Loucy (cell line): ENCODE results near the gene LAMB3.

Experiments
- H2AFZ ChIP-seq: fragments of 200-600 bp; sonication (generic); 2 replicates; pipeline ENCODE4 v1.6.0; 2016; ENCODE audit warnings: antibody characterized with exemption, mild to moderate bottlenecking, low read length, moderate library complexity
- H3F3A ChIP-seq: fragments of 200-600 bp; 2 replicates; pipeline ENCODE4 v1.6.0; 2016; ENCODE audit warnings: antibody characterized with exemption, low read depth, mild to moderate bottlenecking
- H3K27me3 ChIP-seq: fragments of 200-600 bp; sonication (generic); 2 replicates; pipeline ENCODE4 v1.6.1; 2014; ENCODE audit warnings: low read length, mild to moderate bottlenecking; ENCODE audit not compliant: insufficient read depth, poor library complexity, severe bottlenecking
- H3K36me3 ChIP-seq: fragments of 200-600 bp; sonication (generic); 2 replicates; pipeline ENCODE4 v1.6.1; 2016; ENCODE audit warnings: low read length; ENCODE audit not compliant: insufficient read depth
- H3K4me1 ChIP-seq: fragments of 200-600 bp; sonication (generic); 2 replicates; pipeline ENCODE4 v1.5.1; 2014; ENCODE audit warnings: low read length, mild to moderate bottlenecking; ENCODE audit not compliant: insufficient read depth, poor library complexity, severe bottlenecking
- H3K4me2 ChIP-seq: fragments of 200-600 bp; sonication (generic); 2 replicates; pipeline ENCODE4 v1.6.0; 2014; ENCODE audit warnings: antibody characterized with exemption, low read length, low read depth, mild to moderate bottlenecking; ENCODE audit not compliant: poor library complexity, severe bottlenecking
- H3K4me3 ChIP-seq: fragments of 200-600 bp; sonication (generic); 2 replicates; pipeline ENCODE4 v1.5.1; 2014; ENCODE audit warnings: low read length, mild to moderate bottlenecking, mixed read lengths; ENCODE audit not compliant: poor library complexity, severe bottlenecking
- H3K79me2 ChIP-seq: fragments of 200-600 bp; sonication (generic); 2 replicates; pipeline ENCODE4 v1.6.1; 2014; ENCODE audit warnings: low read length; ENCODE audit not compliant: insufficient read depth
- H3K9ac ChIP-seq: fragments of 200-600 bp; sonication (generic); 2 replicates; pipeline ENCODE4 v1.6.0; 2014; ENCODE audit warnings: mild to moderate bottlenecking, low read depth, low read length, moderate library complexity; ENCODE audit not compliant: poor library complexity, severe bottlenecking
- H3K9me2 ChIP-seq: fragments of 200-600 bp; sonication (generic); replicated peaks from 2 replicates; pipeline ENCODE4 v1.6.1; 2016; ENCODE audit warnings: low read depth, low read length, mixed read lengths
- H3K9me3 ChIP-seq: fragments of 200-600 bp; sonication (generic); 2 replicates; pipeline ENCODE4 v1.6.1; 2014; ENCODE audit warnings: mild to moderate bottlenecking, antibody characterized with exemption, low read length, low read depth; ENCODE audit not compliant: insufficient read depth
- H4K20me1 ChIP-seq: fragments of 200-600 bp; sonication (generic); 2 replicates; pipeline ENCODE4 v1.6.0; 2014; ENCODE audit warnings: antibody characterized with exemption, low read length, mild to moderate bottlenecking; ENCODE audit not compliant: insufficient read depth, poor library complexity, severe bottlenecking
- EZH2phosphoT487 ChIP-seq: fragments of 200-600 bp; IDR thresholded peaks from 2 replicates; pipeline ENCODE4 v1.6.1; 2018; ENCODE audit warnings: antibody characterized with exemption, mild to moderate bottlenecking, moderate library complexity, borderline replicate concordance
- TF ChIP-seq, protein P1 (sequence below): fragments of 200-600 bp; sonication (generic); conservative IDR thresholded peaks from 2 replicates; pipeline ENCODE4 v1.5.1; 2014; ENCODE audit warnings: mild to moderate bottlenecking, antibody characterized with exemption, low read length

The LAMB3 gene

DNA sequence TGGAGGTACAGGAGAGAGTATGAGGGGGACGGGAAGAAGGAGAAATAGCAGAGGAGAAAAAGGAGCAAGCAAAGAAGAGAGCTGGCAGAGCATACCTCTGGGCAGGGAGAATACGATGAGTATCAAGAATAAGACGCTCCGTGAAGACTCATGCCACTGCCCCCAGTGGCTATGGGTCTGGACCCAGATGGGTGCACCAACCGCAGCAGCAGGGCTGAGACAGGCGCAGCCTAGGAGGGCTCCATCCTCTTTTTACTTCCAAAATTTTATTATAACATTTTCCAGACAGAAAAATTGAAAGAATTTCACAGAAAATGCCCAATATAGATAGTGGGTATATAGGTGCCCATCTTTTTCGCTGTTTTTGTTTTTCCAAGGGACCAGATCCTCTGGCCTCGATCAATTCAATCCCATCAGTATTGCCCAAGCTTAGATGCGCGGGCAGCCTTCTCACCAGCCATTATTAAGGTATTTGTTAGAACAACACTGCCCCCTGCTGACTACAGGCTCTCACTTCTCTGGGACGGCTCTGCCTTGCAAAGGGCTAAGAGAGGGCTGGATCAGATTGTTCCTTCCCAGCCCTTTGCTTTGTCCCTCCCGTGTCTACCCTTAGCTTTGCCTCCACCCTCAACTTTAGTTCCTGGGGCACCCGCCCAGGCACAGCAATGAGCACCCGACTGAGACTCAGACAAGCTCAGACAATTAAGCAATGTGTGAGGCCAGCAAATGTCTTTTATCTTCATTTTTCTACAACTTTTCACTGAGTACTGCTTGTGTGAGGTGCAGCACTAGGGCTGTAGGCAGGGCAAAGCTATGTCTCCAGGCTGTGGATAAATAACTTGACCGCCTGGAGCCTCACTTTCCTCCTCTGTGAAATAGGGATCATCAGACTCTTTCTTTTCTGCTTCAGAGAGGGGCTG lies 86.2 kb downstream of the LAMB3 start:
- Histone ChIP-seq H2AFZ (peak overlapping the region; percentile 77), H3K4me3 (no peak overlapping the region), H3K9ac (no peak overlapping the region), H4K20me1 (no peaks in the 10 kb centered on the region), H3K9me2 (no peaks in the 10 kb centered on the region), H3K79me2 (no peaks in the 10 kb centered on the region), H3K4me1 (no peaks in the 10 kb centered on the region), H3K4me2 (peak overlapping the region; percentile 1), H3K9me3 (no peaks in the 10 kb centered on the region), H3K36me3 (no peaks in the 10 kb centered on the region), H3F3A (no peaks in the 10 kb centered on the region), H3K27me3 (no peaks in the 10 kb centered on the region)
- TF ChIP-seq, protein P1, sequence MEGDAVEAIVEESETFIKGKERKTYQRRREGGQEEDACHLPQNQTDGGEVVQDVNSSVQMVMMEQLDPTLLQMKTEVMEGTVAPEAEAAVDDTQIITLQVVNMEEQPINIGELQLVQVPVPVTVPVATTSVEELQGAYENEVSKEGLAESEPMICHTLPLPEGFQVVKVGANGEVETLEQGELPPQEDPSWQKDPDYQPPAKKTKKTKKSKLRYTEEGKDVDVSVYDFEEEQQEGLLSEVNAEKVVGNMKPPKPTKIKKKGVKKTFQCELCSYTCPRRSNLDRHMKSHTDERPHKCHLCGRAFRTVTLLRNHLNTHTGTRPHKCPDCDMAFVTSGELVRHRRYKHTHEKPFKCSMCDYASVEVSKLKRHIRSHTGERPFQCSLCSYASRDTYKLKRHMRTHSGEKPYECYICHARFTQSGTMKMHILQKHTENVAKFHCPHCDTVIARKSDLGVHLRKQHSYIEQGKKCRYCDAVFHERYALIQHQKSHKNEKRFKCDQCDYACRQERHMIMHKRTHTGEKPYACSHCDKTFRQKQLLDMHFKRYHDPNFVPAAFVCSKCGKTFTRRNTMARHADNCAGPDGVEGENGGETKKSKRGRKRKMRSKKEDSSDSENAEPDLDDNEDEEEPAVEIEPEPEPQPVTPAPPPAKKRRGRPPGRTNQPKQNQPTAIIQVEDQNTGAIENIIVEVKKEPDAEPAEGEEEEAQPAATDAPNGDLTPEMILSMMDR = peak; percentile 85
- TF ChIP-seq EZH2phosphoT487 = no peak
